Subcutaneous abdominal adipose tissue (tissue), 5 donors: ENCODE measurements around the gene CELA3B.
"Not testable (repeated sequence)": the region's sequence is repeated elsewhere in the genome, so short reads cannot be mapped to it uniquely, and the experiment has no call there.

Source experiments
- H3K27ac ChIP-seq: one replicate; pipeline ENCODE4 v1.7.0; 2013; ENCODE audit warnings: low read depth, mild to moderate bottlenecking, inconsistent platforms, low read length, moderate library complexity
- H3K27me3 ChIP-seq, 5 donors: one replicate each; pipeline ENCODE4 v1.7.0; 2013; ENCODE audit warnings: low read length in 5 of 5, inconsistent platforms in 1 of 5; ENCODE audit not compliant: control insufficient read depth in 5 of 5, insufficient read depth in 4 of 5
- H3K36me3 ChIP-seq, 5 donors: one replicate each; pipeline ENCODE4 v1.7.0; 2013; ENCODE audit warnings: low read length in 5 of 5; ENCODE audit not compliant: control insufficient read depth in 5 of 5, insufficient read depth in 5 of 5
- H3K4me1 ChIP-seq, 5 donors: one replicate each; pipeline ENCODE4 v1.7.0; 2013; ENCODE audit warnings: low read length in 5 of 5, mild to moderate bottlenecking in 3 of 5, moderate library complexity in 1 of 5; ENCODE audit not compliant: control insufficient read depth in 5 of 5, insufficient read depth in 5 of 5
- H3K4me3 ChIP-seq, 5 donors: one replicate each; pipeline ENCODE4 v1.7.0; 2013; ENCODE audit warnings: low read length in 5 of 5, low read depth in 1 of 5
- H3K9ac ChIP-seq, 5 donors: one replicate each; pipeline ENCODE4 v1.7.0; 2013; ENCODE audit warnings: low read length in 5 of 5, mild to moderate bottlenecking in 4 of 5, moderate library complexity in 3 of 5
- H3K9me3 ChIP-seq, 5 donors: one replicate each; pipeline ENCODE4 v1.7.0; 2013; ENCODE audit warnings: low read length in 5 of 5; ENCODE audit not compliant: control insufficient read depth in 5 of 5
- donor health status: healthy.
- donor health status: healthy.
- donor health status: healthy.
- donor health status: healthy.
- donor health status: healthy.

CELA3B gene

GRCh38 chr1:21961337-21961736 is 15.5 kb upstream of the CELA3B start:
- H3K9ac ChIP-seq = peak overlapping the region in 1 of 5 donors; percentile 33
- no peaks in the 10 kb centered on the region for H3K27me3 ChIP-seq
- H3K27ac ChIP-seq = peak overlapping the region; percentile 38

DNA sequence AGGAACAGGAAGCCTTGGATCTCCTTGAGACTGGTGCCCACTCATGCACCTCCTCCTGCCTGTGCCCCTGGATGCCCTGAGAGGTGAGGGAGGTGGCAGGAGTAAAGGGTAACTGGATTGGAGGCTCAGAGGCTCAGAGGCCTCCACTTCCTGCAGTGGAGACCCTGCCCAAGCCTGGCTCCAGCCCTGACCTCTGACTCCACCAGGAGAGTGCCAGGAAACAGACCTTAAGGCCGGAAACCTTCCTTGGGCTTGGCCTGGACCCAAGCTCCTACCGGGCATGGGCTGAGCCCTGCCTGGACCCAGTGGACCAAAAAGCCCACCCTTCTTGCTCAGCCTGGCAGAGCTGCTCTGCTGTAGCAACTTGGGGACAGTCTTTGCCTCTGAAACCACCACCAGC is 15.0 kb upstream of the CELA3B start:
- Histone ChIP-seq H3K9ac (peak overlapping the region in 1 of 5 donors; percentile 33), H3K27me3 (no peaks in the 10 kb centered on the region), H3K4me1 (peaks cover 11 to 44% (median 26%) of the 10 kb centered on the region in 5 donors), H3K4me3 (no peak overlapping the region), H3K27ac (peak overlapping the region; percentile 38), H3K9me3 (no peaks in the 10 kb centered on the region), H3K36me3 (no peaks in the 10 kb centered on the region)

More at GRCh38 chr1:21961337-21961736, 15.5 kb upstream of the CELA3B start:
- Histone ChIP-seq H3K4me3 (no peak overlapping the region), H3K4me1 (peaks cover 15 to 49% (median 31%) of the 10 kb centered on the region in 5 donors), H3K36me3 (no peaks in the 10 kb centered on the region), H3K9me3 (no peaks in the 10 kb centered on the region)

DNA sequence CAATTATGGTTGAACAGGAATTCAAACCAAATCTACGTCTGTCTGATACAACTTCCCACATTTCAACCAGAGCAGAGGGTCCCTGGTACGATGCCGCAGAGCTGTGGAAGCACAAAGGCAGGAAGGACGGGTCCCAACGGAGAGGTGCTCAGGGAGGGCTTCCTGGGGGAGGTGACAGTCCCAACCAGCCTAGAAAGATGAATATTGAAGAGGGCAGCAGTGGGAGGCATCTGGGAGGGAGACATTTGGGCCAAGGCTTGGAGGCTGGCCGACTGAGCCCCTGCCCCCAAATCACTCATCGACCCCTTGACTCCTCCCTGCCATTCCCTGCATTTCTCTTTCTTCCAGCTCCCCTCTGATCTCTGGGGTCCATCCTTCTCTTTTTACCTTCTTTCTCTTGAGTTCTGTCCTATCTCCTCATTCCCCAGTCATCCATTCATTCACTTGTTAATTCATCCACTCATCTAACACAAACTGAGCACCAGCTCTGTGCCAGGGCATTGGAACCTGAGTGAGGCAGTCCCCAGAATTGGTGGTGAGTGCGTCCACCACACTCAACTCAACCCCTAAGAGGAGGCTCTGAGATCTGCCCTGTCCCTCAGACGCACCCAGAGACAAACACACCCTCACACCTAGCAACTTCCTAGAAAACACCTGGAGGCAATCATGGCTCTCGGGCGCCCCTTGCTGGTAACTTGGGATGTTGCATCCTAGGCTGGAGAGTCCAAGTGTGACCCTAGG is 13.2 kb upstream of the CELA3B start:
- Histone ChIP-seq H3K9ac (no peak overlapping the region), H3K9me3 (no peaks in the 10 kb centered on the region), H3K36me3 (no peaks in the 10 kb centered on the region), H3K4me3 (no peak overlapping the region), H3K27ac (no peak overlapping the region), H3K27me3 (no peaks in the 10 kb centered on the region), H3K4me1 (peaks cover 5 to 28% (median 18%) of the 10 kb centered on the region in 5 donors)

- Histone ChIP-seq H3K27me3 (no peaks in the 10 kb centered on the region), H3K4me1 (peaks cover 5 to 25% (median 18%) of the 10 kb centered on the region in 5 donors), H3K27ac (no peak overlapping the region), H3K9ac (no peak overlapping the region), H3K4me3 (no peak overlapping the region), H3K9me3 (no peaks in the 10 kb centered on the region), H3K36me3 (no peaks in the 10 kb centered on the region)
These were observed 10.4 kb upstream of the CELA3B start for GRCh38 chr1:21966247-21967000.

DNA sequence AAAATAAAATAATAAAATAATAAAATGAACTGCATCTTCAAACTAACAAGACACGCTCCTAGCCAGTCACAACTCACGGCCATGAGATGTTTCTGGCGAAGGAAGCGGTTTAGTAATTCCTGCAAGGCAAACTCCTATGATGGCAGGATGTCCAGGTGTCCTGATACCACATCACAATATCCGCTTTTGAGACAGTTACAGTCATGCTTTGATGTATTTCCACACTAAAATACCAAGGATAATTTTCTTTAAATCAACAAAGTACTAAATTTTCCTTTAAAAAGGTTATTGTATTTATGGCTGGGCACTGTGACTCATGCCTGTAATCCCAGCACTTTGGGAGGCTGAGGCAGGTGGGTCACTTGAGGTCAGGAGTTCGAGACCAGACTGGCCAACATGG is 9.6 kb upstream of the CELA3B start:
- H3K9ac ChIP-seq, H3K27me3 ChIP-seq, H3K9me3 ChIP-seq, H3K4me3 ChIP-seq, H3K36me3 ChIP-seq, H3K27ac ChIP-seq: not testable (repeated sequence)
- peaks cover 1 to 17% (median 11%) of the 10 kb centered on the region in 5 donors for H3K4me1 ChIP-seq

- H3K9me3 ChIP-seq, H3K9ac ChIP-seq, H3K27me3 ChIP-seq, H3K36me3 ChIP-seq, H3K4me1 ChIP-seq, H3K4me3 ChIP-seq, H3K27ac ChIP-seq: not testable (repeated sequence)
These were observed 7.8 kb upstream of the CELA3B start for GRCh38 chr1:21969066-21969465.

DNA sequence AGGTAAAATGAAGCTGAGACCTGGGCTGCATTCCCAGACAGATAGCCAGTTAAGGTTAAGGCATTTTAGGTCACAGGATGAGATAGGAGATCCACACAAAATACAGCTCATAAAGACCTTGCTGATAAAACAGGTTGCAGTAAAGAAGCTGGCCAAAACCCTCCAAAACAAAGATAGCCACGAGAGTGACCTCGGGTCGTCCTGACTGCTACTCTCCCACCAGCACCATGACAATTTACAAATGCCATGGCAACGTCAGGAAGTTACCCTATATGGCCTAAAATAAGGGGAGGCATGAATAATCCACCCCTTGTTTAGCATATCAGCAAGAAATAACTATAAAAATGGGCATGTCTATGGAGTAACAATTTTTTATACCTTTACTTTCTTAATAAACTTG is 6.3 kb upstream of the CELA3B start:
- not testable (repeated sequence) for H3K36me3 ChIP-seq, H3K27me3 ChIP-seq, H3K9ac ChIP-seq, H3K9me3 ChIP-seq, H3K27ac ChIP-seq, H3K4me1 ChIP-seq, H3K4me3 ChIP-seq

DNA sequence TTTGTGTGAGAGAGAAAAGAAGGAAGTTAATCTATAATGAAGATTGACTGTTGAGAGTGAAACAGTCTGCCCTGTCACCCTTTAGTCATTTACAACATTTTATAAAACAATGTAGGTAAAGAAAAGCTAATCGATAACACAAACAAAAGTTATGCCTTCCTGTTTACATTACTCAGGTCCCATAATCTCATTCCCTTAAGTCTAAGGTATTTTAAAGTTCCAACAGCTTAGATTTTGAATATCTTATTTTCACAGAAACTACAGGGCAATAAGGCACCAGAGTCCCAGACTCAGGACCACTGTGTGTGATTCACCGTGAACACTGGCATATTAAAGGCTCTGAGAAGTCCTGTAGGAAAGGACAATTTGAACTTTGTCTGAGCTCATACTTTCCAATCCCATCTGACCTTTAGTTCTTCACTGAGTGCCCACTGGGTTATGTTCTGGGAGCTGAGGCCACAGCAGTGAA is 3.8 kb upstream of the CELA3B start:
- H3K36me3 ChIP-seq, H3K9ac ChIP-seq, H3K27ac ChIP-seq, H3K4me3 ChIP-seq, H3K27me3 ChIP-seq, H3K9me3 ChIP-seq, H3K4me1 ChIP-seq: not testable (repeated sequence)

DNA sequence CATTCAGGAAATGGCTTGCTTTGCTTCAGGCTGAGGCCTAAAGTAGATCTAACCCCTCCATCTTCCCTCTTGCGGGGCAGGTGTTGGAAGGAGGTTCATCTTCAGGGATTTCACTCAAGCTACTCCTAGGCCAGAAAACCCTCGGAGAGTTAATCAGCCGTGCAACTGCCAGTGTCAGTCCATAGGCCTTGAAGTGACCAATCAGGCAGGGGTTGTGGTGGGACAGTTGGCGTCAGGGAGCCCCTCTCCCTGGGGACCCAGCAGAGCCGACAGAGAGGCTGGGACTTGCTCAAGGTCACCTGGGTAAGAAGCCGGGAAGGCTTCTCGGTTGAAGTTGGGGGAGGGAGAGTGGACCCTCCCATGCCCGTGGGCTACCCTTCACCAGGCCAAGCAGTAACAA is 2.9 kb upstream of the CELA3B start:
- H3K27me3 ChIP-seq, H3K4me3 ChIP-seq, H3K4me1 ChIP-seq, H3K9me3 ChIP-seq, H3K9ac ChIP-seq, H3K36me3 ChIP-seq, H3K27ac ChIP-seq: not testable (repeated sequence)

DNA sequence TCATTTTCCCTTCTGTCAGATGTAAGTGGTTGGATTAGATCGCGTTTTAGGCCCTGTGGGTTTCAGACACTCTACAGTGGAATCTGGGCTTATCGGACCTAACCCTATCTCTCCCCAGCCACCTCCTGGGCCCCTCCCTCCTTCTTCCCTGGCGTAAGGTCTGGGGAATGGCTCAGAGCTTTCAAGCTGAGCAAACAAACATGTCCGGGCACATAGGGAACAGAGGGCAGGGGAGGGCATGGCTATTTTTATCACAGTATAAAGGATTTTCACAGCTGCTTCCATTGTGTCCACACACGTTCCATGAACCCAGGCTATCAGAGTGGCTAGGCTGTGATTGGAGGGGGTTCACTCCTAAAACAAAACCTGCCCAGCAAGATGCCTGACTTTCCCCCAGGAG is 2.1 kb upstream of the CELA3B start:
- not testable (repeated sequence) for H3K27me3 ChIP-seq, H3K9me3 ChIP-seq, H3K4me3 ChIP-seq, H3K9ac ChIP-seq, H3K4me1 ChIP-seq, H3K27ac ChIP-seq, H3K36me3 ChIP-seq
